Esophagus squamous epithelium (tissue), 4 donors: Measurements from ENCODE around the gene ZNF491.

Experiments used
- CTCF ChIP-seq, 6 experiments: fragments of 450-650 bp in 4 of 6; fragments of 200-600 bp in 2 of 6; sonication (generic) in 2 of 6; IDR thresholded peaks; one replicate each; pipeline ENCODE4 v1.5.1; 2016 to 2019; ENCODE audit warnings: antibody characterized with exemption in 6 of 6, mild to moderate bottlenecking in 4 of 6, moderate library complexity in 4 of 6
- POLR2A ChIP-seq, 4 donors: fragments of 450-650 bp; IDR thresholded peaks; one replicate each; pipeline ENCODE4 v1.6.1; 2017; ENCODE audit warnings: antibody characterized with exemption in 4 of 4, mild to moderate bottlenecking in 4 of 4, moderate library complexity in 3 of 4

DNA sequence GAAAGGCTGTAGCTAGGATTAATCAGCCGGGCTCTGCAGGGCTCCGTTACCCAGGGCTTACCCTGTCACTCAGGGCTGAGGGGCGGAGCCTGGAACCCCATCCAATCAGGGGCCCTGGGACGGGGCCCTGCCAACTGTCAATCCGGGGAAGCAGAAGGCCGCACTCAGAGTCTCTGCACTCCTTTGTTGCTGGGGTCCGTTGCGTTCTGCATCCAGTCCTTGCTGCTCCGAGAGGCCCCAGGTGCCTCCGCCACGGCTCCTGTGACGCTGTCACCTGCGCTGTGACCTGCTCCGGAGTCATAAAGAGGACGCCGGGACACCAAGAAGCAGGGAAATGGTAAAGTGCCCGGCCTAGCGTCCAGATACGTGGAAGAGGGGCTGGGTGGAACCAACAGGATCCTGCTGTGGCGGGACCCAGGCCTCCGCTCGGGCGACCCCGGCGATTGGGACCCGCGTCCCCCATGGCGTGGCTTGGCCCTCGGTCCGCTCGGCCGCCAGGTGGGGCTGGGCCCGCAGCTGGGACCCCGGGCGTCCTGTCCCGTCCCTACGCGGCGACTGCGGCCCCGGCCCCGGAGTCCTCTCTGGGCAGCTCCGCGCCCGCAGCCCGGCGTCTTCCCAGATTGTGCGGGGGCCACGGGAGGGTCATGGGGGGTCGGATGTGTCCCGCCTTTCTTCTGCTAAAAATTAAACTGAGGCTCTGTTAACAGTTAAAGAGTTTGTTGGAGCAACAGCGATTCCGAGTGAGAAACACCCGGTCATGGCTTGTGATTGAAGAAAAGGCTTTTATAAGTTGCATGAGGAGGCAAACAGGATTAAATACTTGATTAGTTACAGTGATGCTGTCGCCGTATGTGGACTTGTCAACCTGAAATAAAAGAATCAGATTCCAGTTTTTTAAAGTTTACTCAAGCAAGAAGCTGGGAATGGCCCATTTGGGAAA lies at the start of gene ZNF491:
- peak in 4 of 6 experiments; percentile 10 to 32 (median 27) for TF ChIP-seq CTCF (IDR thresholded peaks at IDR 0.05)
- peak in 2 of 4 donors; percentile 48 to 75 for TF ChIP-seq POLR2A (IDR thresholded peaks at IDR 0.05)
